Stimulated activated CD8-positive, alpha-beta memory T cell treated with anti-CD3 and anti-CD28 coated beads, Interleukin-4, amount 100 ng/mL, for 4 hours (primary cell): Measurements from ENCODE around the gene PWP2.
"Not testable (repeated sequence)": the region's sequence is repeated elsewhere in the genome, so short reads cannot be mapped to it uniquely, and the experiment has no call there.

Experiments
- DNase-seq, 2 donors: peaks; one replicate each; pipeline ENCODE4 v3.0.0-alpha.2; 2020; ENCODE audit warnings: low read depth in 2 of 2, low spot score in 1 of 2

PWP2 gene

GRCh38 chr21:44082648-44083440 lies 24.4 kb upstream of the PWP2 start:
- DNase-seq, result no peak

GRCh38 chr21:44083631-44084291 lies 23.4 kb upstream of the PWP2 start:
- no peak for DNase-seq

GRCh38 chr21:44084496-44085241 lies 22.5 kb upstream of the PWP2 start:
- no peak for DNase-seq

GRCh38 chr21:44085491-44086321 lies 21.5 kb upstream of the PWP2 start:
- no peak for DNase-seq

- DNase-seq, result no peak
Observed at GRCh38 chr21:44086636-44087425, 20.4 kb upstream of the PWP2 start.

GRCh38 chr21:44087426-44088400 lies 19.5 kb upstream of the PWP2 start:
- no peak for DNase-seq

- no peak for DNase-seq
Observed at GRCh38 chr21:44088401-44088780, 18.8 kb upstream of the PWP2 start.

GRCh38 chr21:44089001-44089911 lies 17.9 kb upstream of the PWP2 start:
- DNase-seq, result no peak

GRCh38 chr21:44090325-44090724 lies 16.9 kb upstream of the PWP2 start:
- DNase-seq, result no peak

- DNase-seq, result no peak
Observed at GRCh38 chr21:44092211-44092610, 15.0 kb upstream of the PWP2 start.

- no peak for DNase-seq
Observed at GRCh38 chr21:44093761-44094160, 13.4 kb upstream of the PWP2 start.

- no peak for DNase-seq
Observed at GRCh38 chr21:44094832-44095231, 12.4 kb upstream of the PWP2 start.

- DNase-seq, result not testable (repeated sequence)
Observed at GRCh38 chr21:44098507-44098906, 8.7 kb upstream of the PWP2 start.

- DNase-seq, result not testable (repeated sequence)
Observed at GRCh38 chr21:44098964-44099363, 8.2 kb upstream of the PWP2 start.

- not testable (repeated sequence) for DNase-seq
Observed at GRCh38 chr21:44107589-44107988, 390 bp downstream of the PWP2 start.

GRCh38 chr21:44113702-44114371 lies 6.6 kb downstream of the PWP2 start:
- not testable (repeated sequence) for DNase-seq

GRCh38 chr21:44122131-44122530 lies 14.9 kb downstream of the PWP2 start:
- DNase-seq, result not testable (repeated sequence)
